ENCODE data around the gene C19orf38. TPM values are rescaled to one million over a fixed set of nuclear protein-coding genes. Genes with fewer than 3 reads are reported as not detected.

C19orf38 gene
- total and polyA plus RNA-seq, 2 donors (not counting 3 experiments of a cell fraction or from before 2014, with no cell fraction given): not detected

GRCh38 chr19:10878253-10878652 is 30.0 kb downstream of the C19orf38 start:
- ChIA-PET POLR2A (no interaction called here), CTCF (no interaction called here)
- H3K27me3 ChIP-seq (ENCODE audit: control insufficient read depth in 2 of 2, insufficient read depth in 2 of 2, low read length in 2 of 2): no peaks in the 10 kb centered on the region
- no peak overlapping the region for H3K4me3 ChIP-seq (replicated peaks in 1 of 3; ENCODE audit: insufficient read depth in 1 of 3, low read depth in 1 of 3, low read length in 3 of 3)
- no peaks in the 10 kb centered on the region for H3K9me3 ChIP-seq (replicated peaks; ENCODE audit: control insufficient read depth, insufficient read depth, low read length)
- intact Hi-C loops (cut with micrococcal nuclease): no loop called here
- no peak for FAIRE-seq
- no peaks in the 10 kb centered on the region for H3K36me3 ChIP-seq (ENCODE audit: control insufficient read depth in 2 of 2, extremely low read depth in 1 of 2, insufficient read depth in 2 of 2, low read length in 2 of 2)
- no peaks in the 10 kb centered on the region for H3K9me1 ChIP-seq (replicated peaks; ENCODE audit: control insufficient read depth, extremely low read depth, insufficient read depth, low read length)
- H4K20me1 ChIP-seq (replicated peaks; ENCODE audit: control insufficient read depth, extremely low read depth, insufficient read depth, low read length): no peaks in the 10 kb centered on the region
- peaks cover 81% of the 10 kb centered on the region for H3K79me2 ChIP-seq (ENCODE audit: control insufficient read depth, insufficient read depth, low read length)
- no peak overlapping the region for H3K27ac ChIP-seq (ENCODE audit: insufficient read depth, low read depth, low read length)
- no TSS peak for BruUV-seq (replicated peaks)
- TF ChIP-seq MYC (IDR thresholded peaks at IDR 0.05; ENCODE audit: low read depth, low read length) (no peak), POLR2AphosphoS5 (IDR thresholded peaks at IDR 0.05; ENCODE audit: insufficient read depth, low read depth, low read length) (no peak), EZH2 (IDR thresholded peaks at IDR 0.05; ENCODE audit: borderline replicate concordance, low read depth, low read length, severe bottlenecking) (no peak), CTCF (IDR thresholded peaks at IDR 0.05; ENCODE audit: extremely low read depth in 1 of 2, insufficient read depth in 1 of 2, low read depth in 1 of 2, low read length in 2 of 2) (no peak), FOS (IDR thresholded peaks at IDR 0.05; ENCODE audit: borderline replicate concordance, insufficient read depth, low read length) (no peak), MAX (IDR thresholded peaks at IDR 0.05; ENCODE audit: insufficient read depth, insufficient read length) (no peak), GATA2 (IDR thresholded peaks at IDR 0.05; ENCODE audit: insufficient read depth, insufficient read length, low read depth, low read length) (no peak), POLR2A (IDR thresholded peaks at IDR 0.05; ENCODE audit: low read depth, low read length) (no peak), JUN (IDR thresholded peaks at IDR 0.05; ENCODE audit: borderline replicate concordance, insufficient read depth, insufficient read length, low read depth) (no peak)
- no peak overlapping the region for H3K9ac ChIP-seq (replicated peaks; ENCODE audit: extremely low read depth, insufficient read depth, low read length)
- dilution Hi-C loops (cut with MboI; ENCODE audit: extremely low pct_ligation_motif_present, low sequenced_read_pairs): no loop called here
- H3K4me2 ChIP-seq (ENCODE audit: insufficient read depth, low read length): no peak overlapping the region
- peaks cover under 1% of the 10 kb centered on the region for H3K4me1 ChIP-seq (ENCODE audit: control insufficient read depth, extremely low read depth, insufficient read depth, low read length)
- no peak for DNase-seq (ENCODE audit: low read depth, low spot score)
- no peak overlapping the region for H2AFZ ChIP-seq (ENCODE audit: low read depth, low read length)

All from endothelial cell of umbilical vein (primary cell).